HFFc6 (cell line): ENCODE data around the gene MTCL1. TPM values are rescaled to one million over a fixed set of nuclear protein-coding genes. Genes with fewer than 3 reads are reported as not detected.

Experiments used
- DNase-seq: peaks from one replicate; pipeline ENCODE4 v3.0.0-alpha.2; 2018
- H3K27ac Mint-ChIP-seq: 2 replicates; pipeline ENCODE4 v1.8.0; 2020; ENCODE audit warnings: mild to moderate bottlenecking, mixed read lengths
- H3K27me3 Mint-ChIP-seq: 2 replicates; pipeline ENCODE4 v1.8.0; 2021; ENCODE audit warnings: mild to moderate bottlenecking, moderate library complexity, mixed read lengths; ENCODE audit not compliant: insufficient read depth
- H3K36me3 Mint-ChIP-seq: 2 replicates; pipeline ENCODE4 v1.8.0; 2021; ENCODE audit warnings: low read depth, mixed read lengths
- H3K4me1 Mint-ChIP-seq: 2 replicates; pipeline ENCODE4 v1.8.0; 2020; ENCODE audit warnings: low read depth, mixed read lengths
- H3K4me3 Mint-ChIP-seq: 2 replicates; pipeline ENCODE4 v1.8.0; 2020; ENCODE audit warnings: mild to moderate bottlenecking, moderate library complexity, mixed read lengths
- H3K9me3 Mint-ChIP-seq: 2 replicates; pipeline ENCODE4 v1.8.0; 2020; ENCODE audit warnings: mild to moderate bottlenecking, mixed read lengths
- CTCF ChIP-seq: fragments of 200-600 bp; sonication (generic); IDR thresholded peaks from 2 replicates; pipeline ENCODE4 v1.5.0; 2021; ENCODE audit warnings: antibody characterized with exemption, mild to moderate bottlenecking
- total RNA-seq, 6 experiments: library from RNA; stranded (reverse); fragmentation: NEBNext Ultra II Directional; extraction: Animal tissue kit (Norgen Biotek cat#: 25700); gene quantifications; 2 replicates in 1 of 6; 3 replicates in 5 of 6; pipeline ENCODE4 v1.2.3, GENCODE V29; 2021

Gene MTCL1
- total RNA-seq, 6 experiments from 2014 or later = 47.2 to 59.7 (median 55.3) TPM

GRCh38 chr18:8849696-8850095 lies 144.3 kb downstream of the MTCL1 start:
- H3K36me3 Mint-ChIP-seq = 0 out of 2 replicates have a peak, but pooled peaks cover 7% of the 10 kb centered on the region
- H3K4me1 Mint-ChIP-seq = peaks cover 48% of the 10 kb centered on the region
- no peak overlapping the region for H3K27ac Mint-ChIP-seq
- H3K27me3 Mint-ChIP-seq = no peaks in the 10 kb centered on the region
- no peak overlapping the region for H3K4me3 Mint-ChIP-seq
- peak; percentile 29 for DNase-seq
- no peaks in the 10 kb centered on the region for H3K9me3 Mint-ChIP-seq
- no peak for TF ChIP-seq CTCF

GRCh38 chr18:8851659-8852058 lies 146.3 kb downstream of the MTCL1 start:
- no peak for TF ChIP-seq CTCF
- no peak overlapping the region for H3K27ac Mint-ChIP-seq
- H3K36me3 Mint-ChIP-seq = 0 out of 2 replicates have a peak, but pooled peaks cover 7% of the 10 kb centered on the region
- H3K27me3 Mint-ChIP-seq = no peaks in the 10 kb centered on the region
- no peak overlapping the region for H3K4me3 Mint-ChIP-seq
- no peak for DNase-seq
- peaks cover 59% of the 10 kb centered on the region for H3K4me1 Mint-ChIP-seq
- H3K9me3 Mint-ChIP-seq = no peaks in the 10 kb centered on the region

- H3K4me1 Mint-ChIP-seq = peaks cover 50% of the 10 kb centered on the region
- no peak for DNase-seq
- peak overlapping the region; percentile 10; the same call in 1 of the 2 replicates for H3K27ac Mint-ChIP-seq
- peaks cover 14% of the 10 kb centered on the region; the same call in 1 of the 2 replicates for H3K36me3 Mint-ChIP-seq
- H3K27me3 Mint-ChIP-seq = no peaks in the 10 kb centered on the region
- H3K9me3 Mint-ChIP-seq = peaks cover 4% of the 10 kb centered on the region
- no peak for TF ChIP-seq CTCF
- H3K4me3 Mint-ChIP-seq = no peak overlapping the region
These were observed 149.2 kb downstream of the MTCL1 start for GRCh38 chr18:8854550-8854949.

- Mint-ChIP-seq H3K4me1 (peaks cover 50% of the 10 kb centered on the region), H3K4me3 (no peak overlapping the region), H3K36me3 (peaks cover 12% of the 10 kb centered on the region; the same call in 1 of the 2 replicates), H3K27me3 (no peaks in the 10 kb centered on the region), H3K27ac (peak overlapping the region; percentile 1; the same call in 1 of the 2 replicates), H3K9me3 (peaks cover 4% of the 10 kb centered on the region)
- TF ChIP-seq CTCF = no peak
- no peak for DNase-seq
These were observed 149.6 kb downstream of the MTCL1 start for GRCh38 chr18:8854962-8855361.

- H3K27ac Mint-ChIP-seq = no peak overlapping the region
- DNase-seq = no peak
- H3K9me3 Mint-ChIP-seq = peaks cover 4% of the 10 kb centered on the region
- no peak for TF ChIP-seq CTCF
- peaks cover 7% of the 10 kb centered on the region; the same call in 1 of the 2 replicates for H3K36me3 Mint-ChIP-seq
- no peak overlapping the region for H3K4me3 Mint-ChIP-seq
- peaks cover 47% of the 10 kb centered on the region for H3K4me1 Mint-ChIP-seq
- H3K27me3 Mint-ChIP-seq = no peaks in the 10 kb centered on the region
These were observed 150.9 kb downstream of the MTCL1 start for GRCh38 chr18:8856212-8856611.
